GM12865 (cell line): ENCODE measurements around the gene TM2D3.

Experiments
- DNase-seq: peaks from one replicate; pipeline ENCODE4 v3.0.0; 2010; ENCODE audit warnings: low read depth
- H3K4me3 ChIP-seq: 2 replicates; pipeline ENCODE4 v1.5.1; 2011; ENCODE audit warnings: mild to moderate bottlenecking, low read depth, low read length, control low read depth
- CTCF ChIP-seq: IDR thresholded peaks from 2 replicates; pipeline ENCODE4 v1.5.1; 2011; ENCODE audit warnings: low read length, control low read depth, low read depth, inconsistent platforms; ENCODE audit not compliant: insufficient read depth; ENCODE audit errors: missing control alignments

TM2D3 gene

GRCh38 chr15:101614001-101614585 is 38.1 kb downstream of the TM2D3 start:
- H3K4me3 ChIP-seq, result no peak overlapping the region
- DNase-seq, result no peak
- TF ChIP-seq CTCF, result no peak

- no peak overlapping the region for H3K4me3 ChIP-seq
- no peak for TF ChIP-seq CTCF
- no peak for DNase-seq
Observed at GRCh38 chr15:101613130-101614000, 38.8 kb downstream of the TM2D3 start.

GRCh38 chr15:101612676-101613075 is 39.5 kb downstream of the TM2D3 start:
- DNase-seq, result no peak
- TF ChIP-seq CTCF, result no peak
- no peak overlapping the region for H3K4me3 ChIP-seq

- TF ChIP-seq CTCF, result no peak
- no peak overlapping the region for H3K4me3 ChIP-seq
- DNase-seq, result no peak
Observed at GRCh38 chr15:101611580-101612299, 40.4 kb downstream of the TM2D3 start.

GRCh38 chr15:101611007-101611406 is 41.2 kb downstream of the TM2D3 start:
- TF ChIP-seq CTCF, result no peak
- H3K4me3 ChIP-seq, result no peak overlapping the region
- no peak for DNase-seq

- no peak overlapping the region for H3K4me3 ChIP-seq
- no peak for TF ChIP-seq CTCF
- DNase-seq, result no peak
Observed at GRCh38 chr15:101610611-101611000, 41.6 kb downstream of the TM2D3 start.
